A549 (cell line): ENCODE measurements around the gene DUS2. TPM values are rescaled to one million over a fixed set of nuclear protein-coding genes. Genes with fewer than 3 reads are reported as not detected.

Experiments
- ATAC-seq, 2 experiments: fragments of 200-7000 bp in 1 of 2; fragments of >200 bp in 1 of 2; cut with Nextera tagmentation in 1 of 2; cut with Tn5 transposase in 1 of 2; 3 replicates each; pipeline versions ENCODE4 v1.8.0 to v1.9.1; 2018 to 2020; ENCODE audit warnings: mild to moderate bottlenecking in 1 of 2, moderate library complexity in 1 of 2
- CTCF ChIA-PET: fragments of 300-600 bp; sonication (Branson Sonifier 250); formaldehyde crosslinking; extraction: SDS; loops from one replicate; lab custom pipeline; 2021; ENCODE audit warnings: antibody characterized with exemption, inconsistent platforms; lab: Yijun Ruan, JAX
- POLR2A ChIA-PET: fragments of 350-600 bp; formaldehyde crosslinking; extraction: SDS; loops from one replicate; lab custom pipeline; 2021; ENCODE audit warnings: antibody characterized with exemption, inconsistent platforms; lab: Yijun Ruan, JAX
- DNase-seq, 2 experiments: peaks; one replicate each; pipeline versions ENCODE4 v3.0.0 to v3.0.0-alpha.2; 2011 to 2016; ENCODE audit warnings: low read depth in 1 of 2, low spot score in 1 of 2
- FAIRE-seq: peaks from 2 replicates; lab custom pipeline; 2011; peaks lifted over from hg19 to GRCh38; lab: Jason Lieb, UNC
- H3K27ac ChIP-seq, 2 experiments: fragments of >200 bp; sonication (Bioruptor Twin); formaldehyde crosslinking; 3 replicates each; pipeline ENCODE4 v1.5.1; 2016 to 2017
- H3K4me1 ChIP-seq: fragments of >200 bp; sonication (Bioruptor Twin); formaldehyde crosslinking; 3 replicates; pipeline ENCODE4 v1.6.1; 2016
- H3K4me2 ChIP-seq: fragments of >200 bp; sonication (Bioruptor Twin); formaldehyde crosslinking; 3 replicates; pipeline ENCODE4 v1.6.1; 2016
- H3K4me3 ChIP-seq: fragments of >200 bp; sonication (Bioruptor Twin); formaldehyde crosslinking; 3 replicates; pipeline ENCODE4 v1.5.1; 2016
- H3K9me3 ChIP-seq: fragments of >200 bp; sonication (Bioruptor Twin); formaldehyde crosslinking; 3 replicates; pipeline ENCODE4 v1.6.1; 2016
- ATOH8 ChIP-seq: fragments of 250-450 bp; sonication (Bioruptor Pico); IDR thresholded peaks from 2 replicates; pipeline ENCODE4 v1.5.0; 2020; ENCODE audit warnings: low read depth, mild to moderate bottlenecking, moderate library complexity
- BCL3 ChIP-seq: fragments of >200 bp; sonication (Bioruptor Twin); formaldehyde crosslinking; IDR thresholded peaks from 3 replicates; pipeline ENCODE4 v1.6.1; 2016
- CEBPB ChIP-seq, 2 experiments: fragments of >200 bp in 1 of 2; sonication (Bioruptor Twin) in 1 of 2; formaldehyde crosslinking in 1 of 2; IDR thresholded peaks; 2 replicates each; pipeline ENCODE4 v1.6.1; 2012 to 2016
- CHD4 ChIP-seq: fragments of 200-600 bp; sonication (generic); IDR thresholded peaks from 2 replicates; pipeline ENCODE4 v1.6.1; 2016; ENCODE audit warnings: antibody characterized with exemption, mild to moderate bottlenecking, borderline replicate concordance
- E2F6 ChIP-seq: IDR thresholded peaks from 2 replicates; pipeline ENCODE4 v1.6.1; 2012; ENCODE audit warnings: low read depth, borderline replicate concordance
- EHF ChIP-seq: fragments of 250-450 bp; sonication (Bioruptor Pico); IDR thresholded peaks from 2 replicates; pipeline ENCODE4 v1.5.0; 2020; ENCODE audit warnings: mild to moderate bottlenecking
- EHMT2 ChIP-seq: fragments of 200-600 bp; sonication (generic); IDR thresholded peaks from 2 replicates; pipeline ENCODE4 v1.6.1; 2016; ENCODE audit warnings: antibody characterized with exemption, low read depth, mild to moderate bottlenecking, moderate library complexity
- ESRRA ChIP-seq: fragments of 150-350 bp; IDR thresholded peaks from 2 replicates; pipeline ENCODE4 v1.6.1; 2014; ENCODE audit warnings: mild to moderate bottlenecking, low read length, borderline replicate concordance
- FOSL2 ChIP-seq, 2 experiments: fragments of 450-650 bp in 1 of 2; fragments of >200 bp in 1 of 2; sonication (Bioruptor Twin) in 1 of 2; formaldehyde crosslinking; IDR thresholded peaks; 2 replicates each; pipeline versions ENCODE4 v1.5.0 to v1.6.1; 2016 to 2020; ENCODE audit warnings: mild to moderate bottlenecking in 1 of 2, moderate library complexity in 1 of 2
- GATA3 ChIP-seq: IDR thresholded peaks from 2 replicates; pipeline ENCODE4 v1.6.1; 2012; ENCODE audit warnings: borderline replicate concordance
- HEYL ChIP-seq: fragments of 250-450 bp; sonication (Bioruptor Pico); IDR thresholded peaks from 2 replicates; pipeline ENCODE4 v1.8.0; 2021; ENCODE audit warnings: mild to moderate bottlenecking, moderate library complexity
- HOXB5 ChIP-seq: fragments of 250-450 bp; sonication (Bioruptor Pico); IDR thresholded peaks from 2 replicates; pipeline ENCODE4 v1.5.0; 2020; ENCODE audit warnings: mild to moderate bottlenecking, moderate library complexity
- JUN ChIP-seq, 2 experiments: fragments of >200 bp; sonication (Bioruptor Twin); formaldehyde crosslinking; IDR thresholded peaks; 2 replicates in 1 of 2; 3 replicates in 1 of 2; pipeline ENCODE4 v1.6.1; 2016 to 2017
- MAFK ChIP-seq: fragments of 450-650 bp; IDR thresholded peaks from 2 replicates; pipeline ENCODE4 v1.6.1; 2014; ENCODE audit not compliant: partially characterized antibody
- RAD21 ChIP-seq, 2 experiments: fragments of >200 bp in 1 of 2; sonication (Bioruptor Twin) in 1 of 2; formaldehyde crosslinking in 1 of 2; IDR thresholded peaks in 1 of 2; conservative IDR thresholded peaks in 1 of 2; 2 replicates in 1 of 2; 3 replicates in 1 of 2; pipeline ENCODE4 v1.6.1; 2012 to 2018; ENCODE audit warnings: inconsistent platforms in 1 of 2
- RARB ChIP-seq: fragments of 250-450 bp; sonication (Bioruptor Pico); IDR thresholded peaks from 2 replicates; pipeline ENCODE4 v1.8.0; 2021; ENCODE audit warnings: mild to moderate bottlenecking, moderate library complexity
- RFX5 ChIP-seq: fragments of 450-650 bp; IDR thresholded peaks from 2 replicates; pipeline ENCODE4 v1.7.1; 2014; ENCODE audit warnings: antibody characterized with exemption, mild to moderate bottlenecking, moderate library complexity
- RNF2 ChIP-seq: fragments of 200-600 bp; sonication (generic); IDR thresholded peaks from 2 replicates; pipeline ENCODE4 v1.6.1; 2016; ENCODE audit warnings: low read depth, mild to moderate bottlenecking, antibody characterized with exemption, moderate library complexity, borderline replicate concordance
- SMC3 ChIP-seq: fragments of >200 bp; sonication (Bioruptor Twin); formaldehyde crosslinking; IDR thresholded peaks from 3 replicates; pipeline ENCODE4 v1.6.1; 2018; ENCODE audit warnings: inconsistent platforms
- TFCP2L1 ChIP-seq: fragments of 250-450 bp; sonication (Bioruptor Pico); IDR thresholded peaks from 2 replicates; pipeline ENCODE4 v1.5.0; 2021; ENCODE audit warnings: mild to moderate bottlenecking
- WGBS: methylation state at CpG from one replicate; pipeline ENCODE4 v1.1.6; 2017; ENCODE audit errors: missing lambda C conversion rate; 5-methylcytosine and 5-hydroxymethylcytosine counted together
- polyA plus RNA-seq, 4 experiments: library from polyadenylated mRNA; depleted of rRNA in 3 of 4; stranded (reverse); fragments of >200 nt; fragmentation: RNase III in 1 of 4; extraction: RNeasy Plus Mini Kit Qiagen cat#74134 plus additional on column Dnase treatment in 1 of 4; gene quantifications; 2 replicates in 3 of 4; 3 replicates in 1 of 4; pipeline ENCODE4 v1.2.3, GENCODE V29; 2011 to 2017
- TF ChIP-seq, protein P1 (sequence below): fragments of >200 bp; sonication (Bioruptor Twin); formaldehyde crosslinking; IDR thresholded peaks from 3 replicates; pipeline ENCODE4 v1.5.1; 2016
- TF ChIP-seq, protein P2 (sequence below): IDR thresholded peaks from 2 replicates; pipeline ENCODE4 v1.6.1; 2012

The DUS2 gene
- polyA plus RNA-seq, 2 of the 4 experiments (the other 2 are of a cell fraction): 20.8 to 21.5 TPM

- no peak overlapping the region for H3K27ac ChIP-seq
- DNase-seq (no peak), ATAC-seq (no peak), FAIRE-seq (no peak)
- peaks cover 10% of the 10 kb centered on the region; the same call in 1 of the 3 replicates for H3K4me1 ChIP-seq
- TF ChIP-seq ATOH8 (CRISPR knock-in tag): no peak
- no peak for TF ChIP-seq E2F6
- H3K4me3 ChIP-seq: no peak overlapping the region
- CTCF ChIA-PET: no interaction called here
- WGBS: 52% methylated on average over 2 of the region's 2 CpGs
- H3K9me3 ChIP-seq: no peaks in the 10 kb centered on the region
- H3K4me2 ChIP-seq: no peak overlapping the region
- POLR2A ChIA-PET: no interaction called here
Observed at GRCh38 chr16:68115851-68116250, 92.8 kb downstream of the DUS2 start.

DNA sequence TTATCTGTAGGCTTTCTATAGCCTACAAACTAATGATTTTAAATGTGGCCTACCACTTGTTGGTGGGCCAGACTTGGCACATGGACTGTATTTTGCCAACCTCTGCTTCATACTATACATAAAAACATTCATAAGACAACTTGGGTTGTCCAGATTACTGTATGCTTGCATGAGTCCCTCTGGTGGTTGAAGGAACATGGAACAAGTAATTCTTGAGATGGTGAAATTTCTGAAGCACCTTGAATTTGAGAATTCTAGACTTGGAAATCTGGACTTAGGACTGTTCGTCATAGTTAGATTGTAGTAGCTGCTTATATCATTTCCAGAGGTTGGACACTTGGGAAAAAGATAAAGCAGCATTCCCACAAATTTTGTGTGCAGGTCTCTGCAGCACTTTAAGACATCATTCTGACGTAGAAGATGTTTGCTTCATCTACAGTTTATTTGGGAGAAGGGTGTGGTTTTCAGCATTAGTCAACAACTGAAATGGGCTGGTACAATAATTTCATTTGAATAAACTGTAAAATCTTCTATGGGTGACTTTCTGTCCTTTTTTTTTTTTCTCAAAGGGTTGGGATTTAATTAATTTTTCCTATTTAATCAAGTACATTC lies 93.3 kb downstream of the DUS2 start:
- TF ChIP-seq SMC3 (peak; percentile 35; the same call in 2 of the 3 replicates), EHF (CRISPR knock-in tag) (no peak), CEBPB (IDR thresholded peaks at IDR 0.05) (0 out of 4 replicates have a peak, but pooled peaks of 1 of the 2 experiments have one; percentile 7), HOXB5 (CRISPR knock-in tag) (no peak), EHMT2 (no peak), HEYL (CRISPR knock-in tag) (no peak), RAD21 (conservative IDR thresholded peaks at IDR 0.05 in 1 of 2, IDR thresholded peaks at IDR 0.05 in 1 of 2) (peak in 1 of 2 experiments; percentile 23; a peak in 1 of 5 replicates), MAFK (no peak), E2F6 (no peak), CHD4 (no peak), RFX5 (no peak), TFCP2L1 (no peak), BCL3 (no peak)
- TF ChIP-seq, protein P1, sequence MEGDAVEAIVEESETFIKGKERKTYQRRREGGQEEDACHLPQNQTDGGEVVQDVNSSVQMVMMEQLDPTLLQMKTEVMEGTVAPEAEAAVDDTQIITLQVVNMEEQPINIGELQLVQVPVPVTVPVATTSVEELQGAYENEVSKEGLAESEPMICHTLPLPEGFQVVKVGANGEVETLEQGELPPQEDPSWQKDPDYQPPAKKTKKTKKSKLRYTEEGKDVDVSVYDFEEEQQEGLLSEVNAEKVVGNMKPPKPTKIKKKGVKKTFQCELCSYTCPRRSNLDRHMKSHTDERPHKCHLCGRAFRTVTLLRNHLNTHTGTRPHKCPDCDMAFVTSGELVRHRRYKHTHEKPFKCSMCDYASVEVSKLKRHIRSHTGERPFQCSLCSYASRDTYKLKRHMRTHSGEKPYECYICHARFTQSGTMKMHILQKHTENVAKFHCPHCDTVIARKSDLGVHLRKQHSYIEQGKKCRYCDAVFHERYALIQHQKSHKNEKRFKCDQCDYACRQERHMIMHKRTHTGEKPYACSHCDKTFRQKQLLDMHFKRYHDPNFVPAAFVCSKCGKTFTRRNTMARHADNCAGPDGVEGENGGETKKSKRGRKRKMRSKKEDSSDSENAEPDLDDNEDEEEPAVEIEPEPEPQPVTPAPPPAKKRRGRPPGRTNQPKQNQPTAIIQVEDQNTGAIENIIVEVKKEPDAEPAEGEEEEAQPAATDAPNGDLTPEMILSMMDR: peak; percentile 47
- H3K4me3 ChIP-seq: no peak overlapping the region
- DNase-seq (peak; percentile 29 to 61), FAIRE-seq (no peak), ATAC-seq (peak; percentile 68 to 78; a peak in 5 of 6 replicates)
- no peak overlapping the region for H3K4me2 ChIP-seq
- ChIA-PET POLR2A (no interaction called here), CTCF (interaction anchor here (0.9 to 1.3 kb wide), 4 partner anchors 23 to 213 kb away, joined by 3 to 4 read pairs (median 3); no protein-coding TSS in a partner anchor)
- H3K9me3 ChIP-seq: no peaks in the 10 kb centered on the region
- WGBS: 79% methylated on average over 2 of the region's 2 CpGs
- no peak overlapping the region for H3K27ac ChIP-seq
- peaks cover 10% of the 10 kb centered on the region; the same call in 1 of the 3 replicates for H3K4me1 ChIP-seq

DNA sequence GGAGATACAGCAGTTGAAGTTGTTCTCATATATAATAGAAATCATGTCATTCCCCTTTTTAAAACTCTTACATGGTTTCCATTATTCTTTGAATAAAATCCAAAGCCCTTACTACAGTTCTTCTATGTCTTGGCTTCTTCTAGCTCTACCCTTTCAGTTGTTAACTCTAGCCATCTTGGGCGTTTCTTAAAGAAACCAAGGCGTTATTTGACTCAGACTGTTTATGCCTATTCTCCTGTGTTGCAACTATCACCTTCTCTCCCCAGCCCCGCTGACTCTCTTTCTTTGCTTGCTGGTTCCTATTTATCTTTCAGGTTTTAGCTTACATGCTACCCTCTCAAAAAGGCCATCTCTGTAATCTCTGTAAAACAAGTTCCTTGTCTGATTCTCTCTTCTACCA lies 94.8 kb downstream of the DUS2 start:
- Histone ChIP-seq H3K4me3 (no peak overlapping the region), H3K9me3 (no peaks in the 10 kb centered on the region), H3K27ac (no peak overlapping the region), H3K4me1 (peaks cover 10% of the 10 kb centered on the region; the same call in 1 of the 3 replicates), H3K4me2 (no peak overlapping the region)
- CTCF ChIA-PET: interaction anchor here (1.2 to 1.3 kb wide), 3 partner anchors 24 to 177 kb away, joined by 3 to 4 read pairs (median 3); no protein-coding TSS in a partner anchor
- no peak for DNase-seq
- no peak for ATAC-seq
- WGBS: 87% methylated on average over 3 of the region's 3 CpGs
- FAIRE-seq: no peak
- POLR2A ChIA-PET: interaction anchor here (0.6 kb wide), 1 partner anchor 87 kb away, joined by 3 read pairs; no protein-coding TSS in a partner anchor
- TF ChIP-seq ESRRA (no peak), FOSL2 (IDR thresholded peaks at IDR 0.05) (no peak), FOSL2 (CRISPR knock-in tag; IDR thresholded peaks at IDR 0.05) (no peak), JUN (IDR thresholded peaks at IDR 0.05) (no peak), GATA3 (no peak), BCL3 (no peak), HEYL (CRISPR knock-in tag) (no peak), RNF2 (no peak), MAFK (no peak), RARB (CRISPR knock-in tag) (no peak), CEBPB (IDR thresholded peaks at IDR 0.05) (no peak)
- TF ChIP-seq, protein P1: no peak
- TF ChIP-seq, protein P2, sequence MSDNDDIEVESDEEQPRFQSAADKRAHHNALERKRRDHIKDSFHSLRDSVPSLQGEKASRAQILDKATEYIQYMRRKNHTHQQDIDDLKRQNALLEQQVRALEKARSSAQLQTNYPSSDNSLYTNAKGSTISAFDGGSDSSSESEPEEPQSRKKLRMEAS: no peak
